ENCODE results near the gene DTX3L.

DNA sequence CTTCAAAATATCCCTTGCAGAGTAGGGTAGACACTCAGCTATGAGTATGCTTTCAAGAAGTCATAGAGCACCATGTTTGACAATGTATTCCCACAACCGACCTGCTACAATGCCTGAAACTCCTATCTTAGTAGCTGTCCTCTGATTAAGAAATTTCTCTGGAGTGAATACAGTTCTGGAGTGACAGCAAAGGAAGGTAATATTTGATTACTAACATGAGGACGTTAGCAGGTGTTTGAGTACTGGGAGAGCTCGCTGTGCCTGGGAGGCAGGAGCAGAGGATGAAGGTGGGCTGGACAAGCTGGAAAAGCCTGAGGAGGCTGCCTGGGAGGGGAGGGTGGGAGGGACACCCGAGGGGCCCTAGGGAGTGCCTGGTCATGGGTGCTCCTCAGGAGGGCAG is 56.3 kb downstream of the DTX3L start:
- TF ChIP-seq, protein P1, sequence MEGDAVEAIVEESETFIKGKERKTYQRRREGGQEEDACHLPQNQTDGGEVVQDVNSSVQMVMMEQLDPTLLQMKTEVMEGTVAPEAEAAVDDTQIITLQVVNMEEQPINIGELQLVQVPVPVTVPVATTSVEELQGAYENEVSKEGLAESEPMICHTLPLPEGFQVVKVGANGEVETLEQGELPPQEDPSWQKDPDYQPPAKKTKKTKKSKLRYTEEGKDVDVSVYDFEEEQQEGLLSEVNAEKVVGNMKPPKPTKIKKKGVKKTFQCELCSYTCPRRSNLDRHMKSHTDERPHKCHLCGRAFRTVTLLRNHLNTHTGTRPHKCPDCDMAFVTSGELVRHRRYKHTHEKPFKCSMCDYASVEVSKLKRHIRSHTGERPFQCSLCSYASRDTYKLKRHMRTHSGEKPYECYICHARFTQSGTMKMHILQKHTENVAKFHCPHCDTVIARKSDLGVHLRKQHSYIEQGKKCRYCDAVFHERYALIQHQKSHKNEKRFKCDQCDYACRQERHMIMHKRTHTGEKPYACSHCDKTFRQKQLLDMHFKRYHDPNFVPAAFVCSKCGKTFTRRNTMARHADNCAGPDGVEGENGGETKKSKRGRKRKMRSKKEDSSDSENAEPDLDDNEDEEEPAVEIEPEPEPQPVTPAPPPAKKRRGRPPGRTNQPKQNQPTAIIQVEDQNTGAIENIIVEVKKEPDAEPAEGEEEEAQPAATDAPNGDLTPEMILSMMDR (IDR thresholded peaks at IDR 0.05; ENCODE audit: insufficient read depth, low read depth, low read length), result no peak
- no peak for TF ChIP-seq EZH2 (IDR thresholded peaks at IDR 0.05; ENCODE audit: insufficient read depth, low read length)

Measured in astrocyte (in vitro differentiated cells and primary cell).